ENCODE data around the gene OMA1. TPM values are rescaled to one million over a fixed set of nuclear protein-coding genes. Genes with fewer than 3 reads are reported as not detected.

Gene OMA1
- polyA plus RNA-seq, 2 of the 4 experiments (the other 2 are of a cell fraction): 11.7 to 18.0 TPM

- TF ChIP-seq NR3C1 (IDR thresholded peaks at IDR 0.05) (no peak), MYC (IDR thresholded peaks at IDR 0.05; ENCODE audit: borderline replicate concordance, low read length) (no peak), MAX (IDR thresholded peaks at IDR 0.05) (no peak), ATOH8 (CRISPR knock-in tag; IDR thresholded peaks at IDR 0.05; ENCODE audit: low read depth) (no peak), RNF2 (IDR thresholded peaks at IDR 0.05; ENCODE audit: borderline replicate concordance, low read depth) (no peak), FOSB (CRISPR knock-in tag; IDR thresholded peaks at IDR 0.05) (no peak), ZSCAN20 (CRISPR knock-in tag; IDR thresholded peaks at IDR 0.05) (no peak), EHMT2 (IDR thresholded peaks at IDR 0.05; ENCODE audit: low read depth) (no peak), JUNB (IDR thresholded peaks at IDR 0.05) (no peak), GATA3 (IDR thresholded peaks at IDR 0.05; ENCODE audit: borderline replicate concordance) (no peak), TFCP2L1 (CRISPR knock-in tag; IDR thresholded peaks at IDR 0.05) (no peak), EP300 (IDR thresholded peaks at IDR 0.05) (no peak), PBX3 (IDR thresholded peaks at IDR 0.05) (no peak)
- FAIRE-seq (no peak), ATAC-seq (no peak), DNase-seq (ENCODE audit: low read depth in 1 of 2, low spot score in 1 of 2) (no peak)
- Histone ChIP-seq H3K9me3 (no peaks in the 10 kb centered on the region), H3K4me2 (no peak overlapping the region), H3K27ac (no peak overlapping the region), H3K4me3 (no peak overlapping the region), H3K4me1 (no peaks in the 10 kb centered on the region)
- 0% methylated on average over 2 of the region's 2 CpGs for WGBS (ENCODE audit: missing lambda C conversion rate)
- POLR2A ChIA-PET: no interaction called here
- CTCF ChIA-PET: interaction anchor here (0.7 kb wide), 1 partner anchor 152 kb away, joined by 3 read pairs; no protein-coding TSS in a partner anchor
Observed at GRCh38 chr1:58434181-58434580, 112.3 kb downstream of the OMA1 start.

- ChIA-PET CTCF (interaction anchor here (0.6 kb wide), 1 partner anchor 1482 kb away, joined by 3 read pairs; no protein-coding TSS in a partner anchor), POLR2A (no interaction called here)
- H3K4me3 ChIP-seq: no peak overlapping the region
- H3K4me2 ChIP-seq: no peak overlapping the region
- 1% methylated on average over 5 of the region's 10 CpGs for WGBS (ENCODE audit: missing lambda C conversion rate)
- FAIRE-seq (no peak), ATAC-seq (no peak), DNase-seq (ENCODE audit: low read depth in 1 of 2, low spot score in 1 of 2) (no peak)
- no peaks in the 10 kb centered on the region for H3K9me3 ChIP-seq
- no peak overlapping the region for H3K27ac ChIP-seq
- no peaks in the 10 kb centered on the region for H3K4me1 ChIP-seq
- no peak for TF ChIP-seq ATOH8 (CRISPR knock-in tag; IDR thresholded peaks at IDR 0.05; ENCODE audit: low read depth)
- TF ChIP-seq MAX (IDR thresholded peaks at IDR 0.05): no peak
- no peak for TF ChIP-seq ELK1 (IDR thresholded peaks at IDR 0.05; ENCODE audit: low read depth, low read length)
- no peak for TF ChIP-seq RNF2 (IDR thresholded peaks at IDR 0.05; ENCODE audit: borderline replicate concordance, low read depth)
- TF ChIP-seq EHF (CRISPR knock-in tag; IDR thresholded peaks at IDR 0.05): no peak
- no peak for TF ChIP-seq ZSCAN20 (CRISPR knock-in tag; IDR thresholded peaks at IDR 0.05)
- no peak for TF ChIP-seq KDM5A (IDR thresholded peaks at IDR 0.05)
- no peak for TF ChIP-seq SREBF2 (IDR thresholded peaks at IDR 0.05)
- no peak for TF ChIP-seq NPAS2 (CRISPR knock-in tag; IDR thresholded peaks at IDR 0.05; ENCODE audit: borderline replicate concordance)
- TF ChIP-seq ZFP36 (IDR thresholded peaks at IDR 0.05; ENCODE audit: borderline replicate concordance, partially characterized antibody): no peak
- TF ChIP-seq TFCP2L1 (CRISPR knock-in tag; IDR thresholded peaks at IDR 0.05): no peak
- TF ChIP-seq FOSB (CRISPR knock-in tag; IDR thresholded peaks at IDR 0.05): no peak
- TF ChIP-seq MAZ (IDR thresholded peaks at IDR 0.05; ENCODE audit: borderline replicate concordance, low read depth, low read length): no peak
- no peak for TF ChIP-seq RAD21 (conservative IDR thresholded peaks at IDR 0.05 in 1 of 2, IDR thresholded peaks at IDR 0.05 in 1 of 2)
- no peak for TF ChIP-seq POLR2AphosphoS2 (conservative IDR thresholded peaks at IDR 0.05; ENCODE audit: low read length)
- no peak for TF ChIP-seq BHLHE40 (IDR thresholded peaks at IDR 0.05; ENCODE audit: low read depth, low read length)
Observed at GRCh38 chr1:58432851-58433668, 113.5 kb downstream of the OMA1 start.

Data from A549 (cell line).